Neuronal stem cell (in vitro differentiated cells): ENCODE measurements around the gene PTPN4.

Source experiments
- DNase-seq: peaks from one replicate; pipeline ENCODE4 v3.0.0-alpha.2; 2013; ENCODE audit warnings: low spot score
- H2AFZ ChIP-seq: one replicate; pipeline ENCODE4 v1.6.1; 2013; ENCODE audit warnings: mild to moderate bottlenecking, low read length, inconsistent platforms
- H2AK5ac ChIP-seq: 2 replicates; pipeline ENCODE4 v1.6.1; 2013; ENCODE audit warnings: low read depth, mild to moderate bottlenecking, inconsistent platforms, low read length, moderate library complexity, mixed read lengths
- H2BK120ac ChIP-seq: 2 replicates; pipeline ENCODE4 v1.6.1; 2013; ENCODE audit warnings: low read depth, mild to moderate bottlenecking, inconsistent platforms, low read length, moderate library complexity, mixed read lengths
- H2BK12ac ChIP-seq: one replicate; pipeline ENCODE4 v1.6.1; 2013; ENCODE audit warnings: low read length, inconsistent platforms
- H2BK15ac ChIP-seq: 2 replicates; pipeline ENCODE4 v1.6.1; 2013; ENCODE audit warnings: mild to moderate bottlenecking, low read length, inconsistent platforms, mixed read lengths
- H2BK5ac ChIP-seq: one replicate; pipeline ENCODE4 v1.6.1; 2013; ENCODE audit warnings: inconsistent platforms, mild to moderate bottlenecking, low read length, moderate library complexity
- H3K14ac ChIP-seq: one replicate; pipeline ENCODE4 v1.6.1; 2013; ENCODE audit warnings: low read length, inconsistent platforms
- H3K18ac ChIP-seq: 2 replicates; pipeline ENCODE4 v1.6.1; 2013; ENCODE audit warnings: low read length, inconsistent platforms
- H3K23ac ChIP-seq: 2 replicates; pipeline ENCODE4 v1.6.1; 2013; ENCODE audit warnings: low read depth, mild to moderate bottlenecking, mixed read lengths, low read length, inconsistent platforms; ENCODE audit not compliant: poor library complexity
- H3K27ac ChIP-seq: replicated peaks from 3 replicates; pipeline ENCODE4 v1.5.1; 2013; ENCODE audit warnings: low read length, inconsistent platforms
- H3K27me3 ChIP-seq, 3 experiments: 2 replicates each; pipeline ENCODE4 v1.6.1; 2013; ENCODE audit warnings: low read length in 3 of 3, mild to moderate bottlenecking in 2 of 3, inconsistent platforms in 1 of 3, low read depth in 1 of 3, mixed read lengths in 1 of 3, moderate library complexity in 1 of 3; ENCODE audit not compliant: control insufficient read depth in 3 of 3, insufficient read depth in 3 of 3
- H3K36me3 ChIP-seq, 2 donors: replicated peaks in 1 of 2; 2 replicates each; pipeline ENCODE4 v1.6.1; 2013; ENCODE audit warnings: low read length in 2 of 2; ENCODE audit not compliant: control insufficient read depth in 2 of 2, insufficient read depth in 2 of 2
- H3K4ac ChIP-seq: 2 replicates; pipeline ENCODE4 v1.6.1; 2013; ENCODE audit warnings: inconsistent platforms, mild to moderate bottlenecking, low read length, moderate library complexity
- H3K4me1 ChIP-seq, 2 donors: 1 replicate in 1 of 2; 2 replicates in 1 of 2; pipeline ENCODE4 v1.6.1; 2013; ENCODE audit warnings: low read length in 2 of 2, low read depth in 1 of 2; ENCODE audit not compliant: control insufficient read depth in 2 of 2, insufficient read depth in 1 of 2
- H3K4me2 ChIP-seq: one replicate; pipeline ENCODE4 v1.6.1; 2013; ENCODE audit warnings: mild to moderate bottlenecking, low read length, inconsistent platforms; ENCODE audit not compliant: insufficient read depth, poor library complexity, severe bottlenecking
- H3K4me3 ChIP-seq, 2 donors: 2 replicates each; pipeline ENCODE4 v1.5.1; 2013; ENCODE audit warnings: low read length in 2 of 2, mild to moderate bottlenecking in 2 of 2, inconsistent platforms in 1 of 2, moderate library complexity in 1 of 2
- H3K79me1 ChIP-seq: one replicate; pipeline ENCODE4 v1.6.1; 2013; ENCODE audit warnings: low read depth, mild to moderate bottlenecking, inconsistent platforms, low read length, moderate library complexity
- H3K9ac ChIP-seq: one replicate; pipeline ENCODE4 v1.6.1; 2013; ENCODE audit warnings: mild to moderate bottlenecking, low read depth, low read length, inconsistent platforms; ENCODE audit not compliant: poor library complexity
- H3K9me3 ChIP-seq, 2 donors: replicated peaks in 1 of 2; 2 replicates each; pipeline versions ENCODE3 to v1.6.1; 2013; ENCODE audit warnings: low read length in 2 of 2, mild to moderate bottlenecking in 2 of 2, inconsistent platforms in 1 of 2, low read depth in 1 of 2, mixed read lengths in 1 of 2, moderate library complexity in 1 of 2; ENCODE audit not compliant: control insufficient read depth in 2 of 2, insufficient read depth in 1 of 2
- H4K8ac ChIP-seq: one replicate; pipeline ENCODE4 v1.6.1; 2013; ENCODE audit warnings: low read depth, mild to moderate bottlenecking, inconsistent platforms, low read length, moderate library complexity
- H4K91ac ChIP-seq: one replicate; pipeline ENCODE4 v1.6.1; 2013; ENCODE audit warnings: low read length, low read depth, mild to moderate bottlenecking, inconsistent platforms; ENCODE audit not compliant: poor library complexity
- WGBS, 2 donors: extraction: QIAGEN DNeasy Blood & Tissue Kit; methylation state at CpG; one replicate each; pipeline ENCODE4 v1.1.7; 2013; ENCODE audit warnings: missing lambda C conversion rate in 2 of 2, mixed read lengths in 1 of 2; ENCODE audit not compliant: insufficient read length in 2 of 2, insufficient replicate concordance in 1 of 2; ENCODE audit errors: extremely low coverage in 2 of 2; 5-methylcytosine and 5-hydroxymethylcytosine counted together

Gene PTPN4

GRCh38 chr2:119774026-119774425 lies 14.3 kb downstream of the PTPN4 start:
- H3K4me3 ChIP-seq, result no peak overlapping the region
- no peak overlapping the region for H2BK15ac ChIP-seq
- no peak overlapping the region for H3K9ac ChIP-seq
- no peak overlapping the region for H2BK120ac ChIP-seq
- no peak for DNase-seq
- no peak overlapping the region for H3K4me2 ChIP-seq
- no peak overlapping the region for H4K91ac ChIP-seq
- H3K27me3 ChIP-seq, result no peaks in the 10 kb centered on the region
- H3K79me1 ChIP-seq, result no peaks in the 10 kb centered on the region
- H3K14ac ChIP-seq, result no peak overlapping the region
- no peak overlapping the region for H3K27ac ChIP-seq
- H3K18ac ChIP-seq, result no peak overlapping the region
- H3K9me3 ChIP-seq, result peaks cover 0 to 13% of the 10 kb centered on the region in 2 donors
- no peak overlapping the region for H2AFZ ChIP-seq
- H3K4ac ChIP-seq, result no peak overlapping the region
- H3K23ac ChIP-seq, result no peak overlapping the region
- peaks cover 0 to 2% of the 10 kb centered on the region in 2 donors for H3K4me1 ChIP-seq
- no peak overlapping the region for H2AK5ac ChIP-seq
- H2BK5ac ChIP-seq, result no peak overlapping the region
- H2BK12ac ChIP-seq, result no peak overlapping the region
- H4K8ac ChIP-seq, result no peak overlapping the region
- peaks cover 0 to 2% of the 10 kb centered on the region in 2 donors for H3K36me3 ChIP-seq

GRCh38 chr2:119775102-119775501 lies 15.4 kb downstream of the PTPN4 start:
- Histone ChIP-seq H2BK5ac (no peak overlapping the region), H4K8ac (no peak overlapping the region), H3K79me1 (no peaks in the 10 kb centered on the region), H3K4me3 (no peak overlapping the region), H4K91ac (no peak overlapping the region), H3K9me3 (peaks cover 0 to 13% of the 10 kb centered on the region in 2 donors), H3K27me3 (no peaks in the 10 kb centered on the region), H3K4me1 (peaks cover 0 to 2% of the 10 kb centered on the region in 2 donors), H2BK15ac (no peak overlapping the region), H2AFZ (no peak overlapping the region), H2BK120ac (no peak overlapping the region), H3K4ac (no peak overlapping the region), H3K23ac (no peak overlapping the region), H2BK12ac (no peak overlapping the region), H2AK5ac (no peak overlapping the region), H3K36me3 (peaks cover 0 to 2% of the 10 kb centered on the region in 2 donors), H3K9ac (no peak overlapping the region), H3K27ac (no peak overlapping the region), H3K18ac (no peak overlapping the region), H3K14ac (no peak overlapping the region), H3K4me2 (no peak overlapping the region)
- DNase-seq, result no peak
- no CpG with 5 or more reads among the region's 6 CpGs for WGBS, 2 donors

GRCh38 chr2:119782308-119783027 lies 22.7 kb downstream of the PTPN4 start:
- Histone ChIP-seq H3K79me1 (no peaks in the 10 kb centered on the region), H3K9me3 (no peaks in the 10 kb centered on the region), H2AFZ (no peak overlapping the region), H2BK12ac (no peak overlapping the region), H3K18ac (no peak overlapping the region), H3K27me3 (no peaks in the 10 kb centered on the region), H2BK15ac (no peak overlapping the region), H3K4me1 (no peaks in the 10 kb centered on the region), H3K14ac (no peak overlapping the region), H2AK5ac (no peak overlapping the region), H4K8ac (no peak overlapping the region), H3K27ac (no peak overlapping the region), H3K9ac (no peak overlapping the region), H3K4me3 (no peak overlapping the region), H3K23ac (no peak overlapping the region), H3K36me3 (no peaks in the 10 kb centered on the region), H2BK120ac (no peak overlapping the region), H3K4me2 (no peak overlapping the region), H2BK5ac (no peak overlapping the region), H3K4ac (no peak overlapping the region), H4K91ac (no peak overlapping the region)
- no peak for DNase-seq
- no CpG with 5 or more reads among the region's 9 CpGs for WGBS, 2 donors

GRCh38 chr2:119784876-119785275 lies 25.2 kb downstream of the PTPN4 start:
- no peak overlapping the region for H4K91ac ChIP-seq
- H3K27me3 ChIP-seq, result no peaks in the 10 kb centered on the region
- H3K4me1 ChIP-seq, result no peaks in the 10 kb centered on the region
- H2BK15ac ChIP-seq, result no peak overlapping the region
- H3K9me3 ChIP-seq, result peaks cover 0 to 5% of the 10 kb centered on the region in 2 donors
- H4K8ac ChIP-seq, result no peak overlapping the region
- no peak overlapping the region for H2BK5ac ChIP-seq
- no peak overlapping the region for H2BK12ac ChIP-seq
- no peak overlapping the region for H3K23ac ChIP-seq
- no peak overlapping the region for H3K18ac ChIP-seq
- no peak overlapping the region for H2BK120ac ChIP-seq
- DNase-seq, result no peak
- no peaks in the 10 kb centered on the region for H3K36me3 ChIP-seq
- no peak overlapping the region for H3K4ac ChIP-seq
- H3K4me2 ChIP-seq, result no peak overlapping the region
- H3K9ac ChIP-seq, result no peak overlapping the region
- no peak overlapping the region for H2AFZ ChIP-seq
- H3K27ac ChIP-seq, result no peak overlapping the region
- no peaks in the 10 kb centered on the region for H3K79me1 ChIP-seq
- H3K4me3 ChIP-seq, result no peak overlapping the region
- no peak overlapping the region for H2AK5ac ChIP-seq
- no CpG with 5 or more reads among the region's 5 CpGs for WGBS, 2 donors
- no peak overlapping the region for H3K14ac ChIP-seq
